ENCODE data around the gene PGAM4. TPM values are rescaled to one million over a fixed set of nuclear protein-coding genes. Genes with fewer than 3 reads are reported as not detected.
"Not testable (repeated sequence)": the region's sequence is repeated elsewhere in the genome, so short reads cannot be mapped to it uniquely, and the experiment has no call there.

The PGAM4 gene
- total RNA-seq, 6 donors from 2014 or later, result 0.29 TPM; not detected in 5

DNA sequence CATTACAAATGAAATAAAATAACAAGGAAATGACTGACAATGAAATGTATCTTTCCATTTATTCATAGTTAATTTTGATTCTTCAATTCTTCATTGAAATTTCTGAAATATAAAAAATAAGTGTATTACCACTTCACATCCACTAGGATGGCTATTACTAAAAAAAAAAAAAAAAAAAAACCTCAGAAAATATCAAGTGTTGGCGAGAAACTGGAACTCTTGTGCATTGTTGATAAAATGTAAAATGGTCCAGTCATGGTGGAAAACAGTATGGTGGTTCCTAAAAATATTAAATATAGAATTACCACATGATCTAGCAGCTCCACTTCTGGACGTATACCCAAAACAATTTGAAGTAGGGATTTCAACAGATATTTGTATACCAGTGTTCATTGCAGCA lies 22.9 kb downstream of the PGAM4 start:
- DNase-seq, result no peak
- TF ChIP-seq POLR2AphosphoS5 (IDR thresholded peaks at IDR 0.05) (no peak), EP300 (IDR thresholded peaks at IDR 0.05) (no peak), CTCF (IDR thresholded peaks at IDR 0.05) (no peak), POLR2A (IDR thresholded peaks at IDR 0.05) (no peak)
- WGBS, 2 donors, result 84 to 89% methylated on average over 2 of the region's 2 CpGs
- Histone ChIP-seq H3K9me3 (no peaks in the 10 kb centered on the region), H3K27ac (no peak overlapping the region), H3K4me3 (no peak overlapping the region), H3K36me3 (no peaks in the 10 kb centered on the region), H3K4me1 (peaks cover 0 to 11% (median 4%) of the 10 kb centered on the region in 4 donors), H3K27me3 (no peaks in the 10 kb centered on the region)
- ATAC-seq (ENCODE audit: low FRiP score in 2 of 2), result no peak

- Histone ChIP-seq H3K4me1 (peaks cover 0 to 11% (median 4%) of the 10 kb centered on the region in 4 donors), H3K4me3 (no peak overlapping the region), H3K27ac (no peak overlapping the region), H3K36me3 (no peaks in the 10 kb centered on the region), H3K9me3 (no peaks in the 10 kb centered on the region), H3K27me3 (no peaks in the 10 kb centered on the region)
- WGBS, 2 donors, result 42 to 53% methylated on average over 7 of the region's 7 CpGs
- ATAC-seq (ENCODE audit: low FRiP score in 2 of 2), result no peak
- TF ChIP-seq POLR2A (IDR thresholded peaks at IDR 0.05), result no peak
- TF ChIP-seq CTCF (IDR thresholded peaks at IDR 0.05), result no peak
- no peak for TF ChIP-seq POLR2AphosphoS5 (IDR thresholded peaks at IDR 0.05)
- TF ChIP-seq EP300 (IDR thresholded peaks at IDR 0.05), result no peak
- DNase-seq, result no peak
Observed at GRCh38 chrX:77945910-77946545, 23.4 kb downstream of the PGAM4 start.

DNA sequence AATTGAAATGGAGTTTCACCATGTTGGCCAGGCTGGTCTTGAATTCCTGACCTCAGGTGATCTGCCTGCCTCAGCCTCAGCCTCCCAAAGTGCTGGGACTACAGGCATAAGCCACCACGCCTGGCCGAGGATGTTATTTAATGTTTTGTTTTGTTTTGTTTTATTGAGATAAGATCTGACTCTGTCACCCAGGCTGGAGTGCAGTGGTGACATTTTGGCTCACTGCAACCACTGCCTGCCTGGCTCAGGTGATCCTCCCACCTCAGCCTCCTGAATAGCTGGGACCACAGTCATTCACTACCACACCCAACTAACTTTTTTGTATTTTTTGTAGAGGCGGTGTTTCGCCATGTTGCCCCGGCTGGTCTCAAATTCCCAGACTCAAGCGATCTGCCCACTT lies 24.4 kb downstream of the PGAM4 start:
- DNase-seq; H3K9me3 ChIP-seq; H3K4me3 ChIP-seq; H3K27ac ChIP-seq; ATAC-seq (ENCODE audit: low FRiP score in 2 of 2); H3K36me3 ChIP-seq; H3K27me3 ChIP-seq: not testable (repeated sequence)
- 87 to 99% methylated on average over 6 of the region's 6 CpGs for WGBS, 2 donors
- H3K4me1 ChIP-seq, result peaks cover 0 to 11% (median 3%) of the 10 kb centered on the region in 4 donors

DNA sequence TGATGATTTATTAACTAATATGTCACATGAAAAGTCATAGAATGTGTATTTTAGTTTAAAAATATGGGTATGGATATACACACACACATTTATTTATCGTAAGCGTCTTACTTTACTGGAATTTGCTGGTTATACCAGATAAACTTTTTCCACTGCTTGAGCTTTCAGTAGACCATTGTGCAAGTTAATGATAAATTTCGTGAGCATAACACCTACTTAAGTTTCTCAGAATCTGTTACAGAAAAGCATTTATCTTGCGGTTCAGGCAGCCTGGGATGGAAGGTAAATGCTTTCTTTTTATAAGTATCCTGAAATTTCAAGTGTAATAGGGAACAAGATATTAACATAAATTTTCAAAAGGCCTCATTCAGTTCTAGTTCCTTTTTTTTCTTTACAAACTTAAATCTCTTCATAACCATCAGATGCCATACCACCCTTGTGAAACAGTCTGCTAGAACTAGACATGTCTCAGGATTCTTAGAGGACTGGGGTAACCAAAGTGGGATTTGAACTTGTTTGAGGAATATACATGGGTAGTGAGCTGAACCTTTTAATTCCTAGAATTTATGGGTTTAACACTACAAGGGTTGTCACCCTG lies 31.3 kb downstream of the PGAM4 start:
- no peak overlapping the region for H3K4me3 ChIP-seq
- no peak for ATAC-seq (ENCODE audit: low FRiP score in 2 of 2)
- no peaks in the 10 kb centered on the region for H3K27me3 ChIP-seq
- no peaks in the 10 kb centered on the region for H3K36me3 ChIP-seq
- H3K9me3 ChIP-seq, result no peaks in the 10 kb centered on the region
- no peak for DNase-seq
- TF ChIP-seq POLR2AphosphoS5 (IDR thresholded peaks at IDR 0.05) (no peak), CTCF (IDR thresholded peaks at IDR 0.05) (no peak), EP300 (IDR thresholded peaks at IDR 0.05) (no peak), POLR2A (IDR thresholded peaks at IDR 0.05) (no peak)
- H3K27ac ChIP-seq, result no peak overlapping the region
- H3K4me1 ChIP-seq, result peaks cover 0 to 12% (median 0%) of the 10 kb centered on the region in 4 donors
- WGBS, 2 donors, result 77 to 84% methylated on average over 4 of the region's 4 CpGs

DNA sequence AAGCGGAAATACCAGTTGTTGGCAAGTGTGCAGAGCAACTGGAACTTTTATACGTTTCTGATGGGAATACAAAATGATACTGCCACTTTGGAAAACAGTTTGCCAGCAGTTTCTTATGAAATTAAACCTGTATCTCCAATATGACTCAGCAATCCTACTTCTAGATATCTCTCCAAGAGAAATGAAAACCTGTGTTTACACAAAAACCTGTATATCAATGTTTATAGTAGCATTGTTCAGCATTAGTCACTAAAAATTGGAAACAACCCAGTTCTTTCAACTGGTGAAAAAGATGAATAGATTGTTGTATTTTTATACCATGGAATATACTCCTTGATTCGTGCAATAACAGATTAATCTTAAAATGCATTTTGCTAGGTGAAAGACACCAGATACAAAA lies 32.1 kb downstream of the PGAM4 start:
- Histone ChIP-seq H3K4me3 (no peak overlapping the region), H3K27me3 (no peaks in the 10 kb centered on the region), H3K4me1 (peaks cover 0 to 4% (median 0%) of the 10 kb centered on the region in 4 donors), H3K27ac (no peak overlapping the region), H3K9me3 (no peaks in the 10 kb centered on the region), H3K36me3 (no peaks in the 10 kb centered on the region)
- TF ChIP-seq EP300 (IDR thresholded peaks at IDR 0.05) (no peak), POLR2A (IDR thresholded peaks at IDR 0.05) (no peak), POLR2AphosphoS5 (IDR thresholded peaks at IDR 0.05) (no peak), CTCF (IDR thresholded peaks at IDR 0.05) (no peak)
- no peak for ATAC-seq (ENCODE audit: low FRiP score in 2 of 2)
- WGBS, 2 donors, result 34 to 57% methylated on average over 3 of the region's 3 CpGs
- DNase-seq, result no peak

Measured in upper lobe of left lung (tissue), 6 donors.